Neural progenitor cell (in vitro differentiated cells): Measurements from ENCODE around the gene DPH5.

Source experiments
- CTCF ChIP-seq: fragments of 200-600 bp; sonication (generic); IDR thresholded peaks from 2 replicates; pipeline ENCODE4 v1.5.1; 2017; ENCODE audit warnings: antibody characterized with exemption, mild to moderate bottlenecking
- EZH2phosphoT487 ChIP-seq: fragments of 200-600 bp; sonication (generic); IDR thresholded peaks from 2 replicates; pipeline ENCODE4 v1.6.1; 2017; ENCODE audit warnings: antibody characterized with exemption

GRCh38 chr1:100955322-100955721 is 70.3 kb downstream of the DPH5 start:
- TF ChIP-seq CTCF (no peak), EZH2phosphoT487 (no peak)
